D341Med (cell line): ENCODE results near the gene C22orf39.

ENCODE experiments used
- DNase-seq: peaks from one replicate; pipeline ENCODE4 v3.0.0; 2012; ENCODE audit warnings: low spot score

C22orf39 gene

DNA sequence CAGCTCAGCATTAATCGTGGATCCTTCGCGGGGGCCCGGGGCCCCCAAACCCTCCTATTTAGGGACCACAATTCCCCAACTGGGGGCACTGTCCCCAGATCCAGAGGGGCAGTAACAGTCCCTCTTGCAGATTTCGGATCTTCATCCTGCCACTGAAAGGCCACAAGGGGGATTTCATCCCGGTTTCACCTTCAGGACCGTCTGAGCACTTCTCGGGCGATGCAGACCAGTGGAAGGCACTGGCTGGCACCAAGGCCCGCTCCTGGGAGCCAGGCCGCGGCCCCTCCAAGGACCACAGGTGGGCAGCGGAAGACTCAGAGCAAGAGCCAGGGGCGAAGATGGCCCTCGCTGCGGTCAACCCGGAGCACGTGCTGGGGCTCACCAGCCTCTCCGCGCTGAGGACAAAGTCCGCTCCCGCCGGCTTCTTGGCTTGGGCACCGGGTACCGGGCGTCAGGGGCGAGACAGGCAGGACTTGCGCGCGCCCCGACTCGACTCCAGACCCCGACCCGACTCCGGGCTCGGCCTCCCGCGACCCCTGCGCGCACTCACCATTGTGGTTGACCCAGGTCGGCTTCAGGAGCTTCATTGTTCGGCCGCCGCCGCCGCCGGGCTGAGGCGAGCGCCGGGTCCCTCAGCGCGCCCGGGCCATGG is 16.5 kb downstream of the C22orf39 start:
- DNase-seq, result peak; percentile 55

DNA sequence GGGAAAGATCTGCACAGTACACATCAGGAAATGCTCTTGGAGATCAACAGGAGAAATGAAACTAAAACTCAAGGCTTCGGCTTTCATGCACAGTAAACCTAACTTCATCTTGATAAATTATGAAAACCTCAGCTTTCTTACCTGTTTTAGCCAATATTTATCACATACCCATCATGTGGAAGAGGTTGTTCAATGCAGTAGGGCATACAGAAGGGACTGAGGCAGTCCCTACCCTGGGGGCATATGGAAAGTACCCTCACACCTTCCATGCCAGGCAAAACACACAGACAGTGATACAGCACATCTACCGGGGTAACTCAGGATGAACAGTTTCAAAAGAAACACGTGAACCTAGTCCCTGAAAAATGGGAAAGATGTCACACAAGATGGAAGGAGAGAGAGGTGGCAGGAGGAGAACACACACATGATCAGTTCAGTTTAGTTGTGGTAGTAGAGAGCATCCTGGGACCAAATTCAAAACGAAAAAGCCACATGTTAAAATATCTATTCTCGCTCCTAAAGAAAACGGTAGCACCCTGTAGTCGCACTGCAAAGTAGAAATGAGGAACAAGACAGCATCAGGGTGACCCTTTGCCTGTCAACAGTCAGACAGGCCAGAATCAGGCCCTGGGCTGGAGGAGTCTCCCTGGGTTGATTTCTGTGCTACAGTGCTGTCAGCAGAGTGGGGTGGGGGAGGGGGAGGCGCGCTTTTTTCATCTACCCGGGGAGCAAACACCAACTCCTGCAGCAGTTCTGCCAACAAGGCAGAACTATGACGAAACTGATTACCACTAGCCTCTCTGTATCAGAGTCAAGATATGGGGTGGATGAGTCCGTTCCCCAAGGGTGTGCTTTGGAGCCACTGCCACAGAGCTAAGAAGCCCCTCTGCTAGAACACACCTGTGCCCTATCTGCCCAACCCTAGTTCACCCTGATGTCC is 17.3 kb downstream of the C22orf39 start:
- no peak for DNase-seq

DNA sequence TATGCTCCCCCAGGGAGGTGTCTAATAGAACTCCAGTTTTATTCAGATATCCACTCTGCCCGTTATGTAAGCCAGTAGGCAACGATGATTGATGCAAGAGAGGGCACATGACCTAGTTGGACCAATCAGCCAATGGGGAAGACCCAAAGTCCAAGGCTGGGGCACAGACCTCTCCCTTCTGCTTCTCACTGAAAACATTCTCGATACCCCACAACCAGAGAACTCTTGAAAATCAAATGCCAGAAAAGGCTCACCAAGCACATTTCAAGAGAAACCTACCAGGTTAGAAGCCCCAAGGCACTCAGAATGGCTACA is 23.4 kb downstream of the C22orf39 start:
- DNase-seq, result no peak

DNA sequence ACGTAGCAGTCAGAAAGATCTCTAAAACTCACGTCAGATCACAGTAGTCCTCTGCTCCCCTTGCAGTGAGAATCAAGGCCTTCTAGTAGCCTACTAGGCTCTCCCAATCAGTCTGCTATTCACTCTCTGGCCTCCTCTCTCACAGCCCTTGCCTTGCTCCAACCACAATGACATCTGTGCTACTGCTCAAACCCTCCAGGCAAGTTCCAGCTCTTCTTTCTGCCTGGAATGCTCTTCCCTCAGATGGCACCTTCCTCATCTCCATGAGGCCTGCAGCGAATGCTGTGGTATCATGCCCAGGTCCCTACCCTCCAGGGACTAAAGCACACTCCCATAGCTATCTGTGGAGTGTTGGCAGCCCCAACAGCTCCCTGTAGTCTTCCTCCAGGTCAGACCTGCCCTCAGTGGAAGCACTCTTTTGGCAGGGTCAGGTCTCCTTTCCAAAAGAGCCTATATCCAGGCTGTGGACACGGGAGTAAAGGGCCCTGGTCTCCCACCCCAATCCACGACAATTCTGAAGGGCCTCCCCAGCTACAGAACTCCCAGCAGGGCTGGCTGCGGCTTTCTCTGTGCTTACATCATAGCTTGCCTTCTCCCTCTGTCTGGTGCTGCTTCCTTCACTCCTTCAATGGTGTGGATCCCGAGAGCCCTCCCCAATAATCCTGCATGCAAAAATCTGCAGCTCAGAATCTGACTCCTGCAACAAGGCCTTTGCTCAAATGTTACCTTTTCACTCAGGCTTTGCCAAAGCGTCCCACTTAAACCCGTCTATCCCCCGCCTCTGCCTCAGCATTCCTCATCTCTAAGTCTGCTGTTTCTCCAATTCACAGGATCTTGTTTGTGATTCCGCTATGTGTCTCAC is 24.8 kb downstream of the C22orf39 start:
- DNase-seq, result no peak

DNA sequence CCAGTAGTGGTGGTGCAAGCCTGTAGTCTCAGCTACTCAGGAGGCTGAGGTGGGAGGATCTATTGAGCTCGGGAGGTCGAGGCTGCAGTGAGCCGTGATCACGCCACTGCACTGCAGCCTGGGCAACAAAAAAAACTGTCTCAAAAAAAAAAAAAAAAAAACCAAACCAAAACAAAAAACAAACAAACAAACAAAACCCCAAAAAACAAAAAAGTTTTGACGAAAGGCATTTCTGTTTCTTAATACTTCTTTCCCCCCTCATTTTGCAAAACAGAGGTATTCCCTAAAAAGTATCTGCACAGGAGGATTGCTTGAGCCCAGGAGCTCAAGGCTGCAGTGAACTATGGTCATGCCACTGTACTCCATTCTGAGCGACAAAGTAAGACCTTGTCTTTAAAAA is 27.2 kb downstream of the C22orf39 start:
- DNase-seq, result no peak

DNA sequence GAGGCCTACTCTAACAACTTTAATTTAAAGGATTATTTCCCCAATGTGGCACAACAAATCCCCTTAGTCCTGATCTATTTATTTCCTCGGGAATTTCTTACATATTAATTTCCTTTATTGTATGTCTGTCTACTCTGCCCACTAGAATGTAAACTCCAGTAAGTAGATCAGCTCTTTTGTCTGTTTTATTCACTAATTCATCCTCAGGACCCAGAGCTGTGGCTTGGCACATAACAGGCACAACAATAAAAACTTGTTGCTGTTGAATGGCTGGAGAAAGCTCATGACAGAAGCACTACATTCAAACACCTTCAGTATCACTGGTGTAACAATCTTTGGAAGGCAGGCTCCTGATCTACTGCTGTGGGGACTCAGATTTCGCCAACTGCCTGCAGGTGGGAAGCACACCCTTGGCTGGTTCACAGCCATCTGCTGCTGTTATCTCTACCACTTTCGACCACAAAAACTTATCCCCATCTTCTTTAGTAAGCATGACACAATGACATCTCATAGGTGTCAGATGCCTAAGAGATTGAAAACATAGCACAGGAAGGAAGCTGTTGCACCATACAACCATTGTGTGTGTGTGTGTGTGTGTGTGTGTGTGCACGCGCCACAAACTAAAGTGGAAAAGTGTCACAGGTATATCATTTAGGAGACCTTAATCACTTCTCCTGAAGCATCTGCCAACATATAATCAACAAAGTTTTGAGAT is 27.9 kb downstream of the C22orf39 start:
- no peak for DNase-seq

DNA sequence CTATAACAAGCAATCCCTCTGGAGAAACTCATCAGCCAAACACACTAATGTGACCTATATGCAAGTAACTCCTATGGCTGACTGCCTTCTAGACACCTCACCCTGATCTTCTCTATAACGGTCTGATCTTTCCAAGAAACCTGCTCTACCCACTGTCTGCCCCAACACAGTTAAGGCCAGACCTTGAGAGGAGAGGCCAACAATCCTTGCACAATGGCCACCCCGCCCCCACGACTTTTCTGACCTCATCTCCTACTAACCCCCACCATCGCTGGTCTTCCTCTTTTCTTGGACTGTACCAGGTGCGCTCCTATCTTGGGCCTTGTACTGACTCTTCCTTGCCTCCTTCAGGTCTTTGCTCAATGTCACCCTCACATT is 28.4 kb downstream of the C22orf39 start:
- no peak for DNase-seq

DNA sequence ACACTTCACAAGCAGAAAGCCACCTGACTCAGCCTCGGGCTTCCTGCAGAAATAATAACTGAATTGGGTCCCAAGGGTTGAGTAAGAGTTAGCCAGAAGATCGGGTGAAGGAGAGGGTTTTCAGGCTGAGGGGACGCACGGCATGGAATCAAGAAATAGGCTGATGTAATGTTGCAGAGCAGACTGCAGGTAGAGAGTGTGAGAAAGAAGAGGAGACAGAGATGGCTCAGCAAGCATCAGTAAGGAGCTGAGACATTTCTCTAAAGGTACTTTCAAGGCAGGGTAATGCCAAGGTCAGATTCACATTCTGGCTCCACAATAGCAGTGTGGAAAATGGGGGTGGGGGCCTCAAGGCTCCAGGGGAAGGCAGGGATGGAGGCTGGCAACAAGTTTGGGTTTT is 34.6 kb downstream of the C22orf39 start:
- DNase-seq, result no peak

DNA sequence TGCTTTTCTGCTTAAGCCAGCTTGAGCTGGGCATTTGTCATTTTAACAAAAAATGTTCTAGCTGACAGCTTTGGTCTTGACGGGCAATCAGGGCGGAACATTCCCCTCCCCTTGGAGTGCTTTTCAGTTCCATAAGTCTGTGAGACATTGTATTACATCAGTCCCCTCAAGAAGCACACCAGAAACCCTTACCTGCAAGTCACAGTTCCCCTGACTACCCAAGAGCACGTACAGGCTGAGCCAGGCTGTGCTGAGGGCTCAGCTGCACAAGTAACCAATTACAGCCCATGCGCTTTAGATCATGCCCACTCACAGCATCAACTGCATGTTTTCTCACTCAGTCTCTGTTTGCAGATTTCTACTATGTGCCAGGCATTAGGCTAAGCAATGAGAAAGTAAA is 35.0 kb downstream of the C22orf39 start:
- no peak for DNase-seq

DNA sequence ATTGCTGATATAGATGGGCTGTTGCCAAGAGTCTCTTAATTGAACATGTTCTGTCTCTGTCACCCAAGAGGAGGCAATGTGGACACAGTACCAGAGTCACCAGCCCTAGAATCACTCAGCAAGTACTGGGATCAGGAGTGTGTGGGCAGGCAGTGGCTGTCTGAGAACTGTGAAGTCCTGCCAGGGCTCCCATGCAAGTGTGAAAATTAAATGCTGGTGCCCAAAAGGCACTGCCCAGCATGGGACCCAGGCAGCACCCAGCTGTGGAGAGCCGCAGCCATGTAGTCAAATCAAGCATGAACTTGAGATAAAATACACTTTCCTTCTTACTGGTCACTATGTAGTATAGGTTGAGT is 35.8 kb downstream of the C22orf39 start:
- DNase-seq, result no peak

DNA sequence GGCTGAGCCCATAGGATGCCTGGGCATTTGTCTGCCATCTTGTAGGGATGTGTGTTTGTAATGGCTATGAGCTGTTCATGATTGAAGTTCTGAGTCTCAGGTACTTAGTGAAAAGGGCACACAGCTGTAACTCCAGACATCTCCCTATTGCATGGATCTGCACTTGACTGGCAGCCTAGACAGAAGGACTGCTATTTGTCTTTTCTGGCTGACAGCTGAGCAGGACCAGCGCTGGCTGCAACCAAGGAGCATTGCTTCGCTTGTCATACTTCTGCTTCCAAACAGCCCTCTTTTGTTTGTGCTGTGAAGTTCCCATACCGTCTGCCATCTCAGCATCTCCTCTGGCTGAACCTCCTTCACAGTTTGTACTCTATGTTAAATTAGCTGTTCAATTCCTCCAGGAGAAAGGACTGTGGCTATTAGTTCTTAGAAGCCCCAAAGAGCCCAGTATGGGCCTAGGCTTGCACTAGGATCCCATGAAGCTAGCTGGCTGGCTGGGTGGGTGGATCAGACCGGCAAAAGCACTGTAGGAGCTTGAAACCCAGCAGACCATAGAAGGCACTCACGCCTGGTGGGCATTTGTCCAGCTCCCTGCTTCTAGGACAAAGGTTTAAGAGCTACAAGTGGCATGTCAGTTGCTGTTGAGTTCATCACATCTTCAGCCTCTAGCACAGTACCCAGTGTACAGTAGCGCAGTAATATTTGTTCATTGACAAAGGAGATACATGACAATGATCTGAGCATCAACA is 36.4 kb downstream of the C22orf39 start:
- DNase-seq, result no peak

DNA sequence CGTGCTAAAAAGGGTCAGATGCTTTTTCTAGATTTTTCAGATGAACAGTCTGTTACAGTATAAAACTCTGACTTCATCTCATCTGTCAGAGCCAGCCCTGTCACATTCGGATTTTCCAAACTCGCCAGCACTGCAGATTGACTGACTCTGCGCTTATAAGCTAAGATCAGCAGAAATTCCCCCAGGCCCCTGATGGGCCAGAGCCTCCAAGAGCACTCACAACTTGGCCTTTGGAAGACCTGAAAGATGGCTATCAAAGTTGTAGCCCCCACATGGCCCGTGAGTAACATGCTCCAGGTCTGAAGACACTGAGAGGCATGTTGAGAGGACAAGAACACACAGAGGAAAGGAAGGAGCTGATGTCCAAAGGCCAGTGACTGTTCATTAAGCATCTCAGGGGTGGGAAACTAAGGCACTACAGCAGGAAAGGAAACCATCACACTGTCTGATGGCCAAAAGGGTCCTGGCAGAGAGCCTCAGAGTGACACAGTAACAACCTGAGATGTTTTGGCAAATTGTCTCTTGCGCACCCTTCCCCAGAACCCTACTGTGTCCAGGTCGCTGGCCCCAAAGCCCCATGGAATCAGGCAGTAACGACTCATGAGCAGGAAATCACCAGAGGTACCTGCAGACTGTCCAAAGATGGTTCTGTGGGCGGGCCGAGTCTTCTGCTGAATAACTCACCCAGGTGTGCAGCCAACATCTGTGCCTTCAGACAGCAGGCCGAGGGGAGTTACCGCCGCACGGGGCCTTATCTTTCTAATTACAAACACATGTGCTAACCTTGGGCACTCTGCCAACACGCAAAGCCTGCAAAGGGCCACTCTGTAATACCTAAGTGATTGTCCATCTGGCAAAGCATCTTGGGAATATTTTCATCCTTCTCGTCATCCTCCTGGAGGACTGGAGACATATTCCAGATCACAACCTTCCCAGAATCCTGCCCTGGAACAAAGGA is 39.6 kb downstream of the C22orf39 start:
- peak; percentile 40 for DNase-seq

DNA sequence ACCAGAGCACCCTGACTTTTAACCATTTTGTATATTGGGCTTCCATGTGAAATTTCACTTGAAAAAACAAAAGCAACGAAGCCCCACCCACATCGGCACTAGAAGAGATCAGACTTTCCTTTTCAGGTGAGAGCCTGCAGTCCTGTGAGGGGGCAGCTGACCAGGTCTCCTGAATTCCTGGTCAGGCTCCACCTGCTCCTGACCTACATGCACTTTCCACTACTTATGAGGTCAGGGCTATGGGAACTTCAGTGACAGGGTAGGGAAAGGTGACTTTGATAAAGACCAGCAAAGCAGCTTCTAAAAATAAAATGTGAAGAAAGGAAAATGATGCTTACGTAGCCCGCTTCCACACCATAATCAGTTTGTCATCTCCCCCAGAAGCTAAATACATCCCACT is 40.7 kb downstream of the C22orf39 start:
- DNase-seq, result peak; percentile 7

DNA sequence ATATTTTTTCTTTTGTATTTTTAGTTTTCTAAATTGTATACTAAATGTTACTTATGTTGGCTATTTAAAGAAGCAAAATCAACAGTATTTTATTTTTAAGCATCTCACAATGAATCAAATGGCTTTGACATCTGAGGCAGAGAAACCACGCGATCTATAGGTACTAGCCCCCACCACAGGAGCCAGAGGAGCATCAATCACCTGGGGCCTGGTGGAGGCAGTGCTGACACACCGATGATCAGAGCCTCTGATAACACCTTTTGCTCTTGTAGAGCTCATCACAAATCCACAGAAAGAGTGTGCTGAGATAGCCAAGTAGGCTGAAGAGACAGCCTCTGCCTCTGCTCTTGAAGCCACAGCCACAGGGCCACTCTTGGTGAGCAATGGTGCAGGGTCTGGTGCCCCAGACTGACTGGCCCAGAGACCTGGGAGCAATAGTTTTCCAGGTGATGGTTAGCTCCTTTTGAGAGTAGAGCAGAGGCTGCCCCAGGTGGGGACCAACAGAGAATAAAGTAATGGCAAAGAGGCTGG is 41.2 kb downstream of the C22orf39 start:
- peak; percentile 9 for DNase-seq

DNA sequence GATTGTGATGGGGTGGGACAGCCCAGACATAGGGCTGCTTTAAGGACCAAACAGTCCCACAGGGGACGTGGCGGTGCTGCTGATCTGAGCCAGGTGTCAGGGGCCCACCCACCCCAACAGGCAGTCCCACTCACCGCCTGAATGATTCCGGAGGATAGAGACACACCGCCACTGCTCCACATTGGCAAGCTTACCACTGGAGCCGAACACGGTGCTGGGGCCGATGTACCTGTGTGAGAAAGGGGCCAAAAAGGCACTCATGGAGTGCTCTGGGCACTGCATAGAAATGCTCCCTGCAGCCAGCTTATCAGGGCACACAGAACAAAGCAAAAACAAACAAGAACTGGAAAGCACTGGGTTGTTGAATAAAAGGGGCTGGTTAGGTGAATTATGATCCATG is 41.9 kb downstream of the C22orf39 start:
- DNase-seq, result no peak

DNA sequence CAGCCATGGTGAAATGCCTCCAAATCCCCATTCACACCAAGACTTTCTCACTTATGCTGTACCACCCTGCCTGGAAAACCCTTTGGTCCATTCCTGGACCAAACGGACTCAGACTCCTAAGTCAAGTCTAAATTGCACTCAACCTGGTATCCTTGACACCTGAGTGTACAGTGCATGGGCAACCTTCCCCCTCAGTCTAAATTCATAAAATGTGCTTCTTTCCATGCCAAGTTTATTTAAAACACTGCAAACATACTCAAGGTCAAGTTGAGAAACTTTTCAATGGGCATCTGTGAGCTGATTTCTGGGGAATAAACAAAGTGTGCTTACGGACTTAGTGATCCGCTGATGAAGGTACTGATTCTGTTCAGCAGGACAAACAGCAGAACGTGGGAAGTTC is 42.4 kb downstream of the C22orf39 start:
- DNase-seq, result no peak

DNA sequence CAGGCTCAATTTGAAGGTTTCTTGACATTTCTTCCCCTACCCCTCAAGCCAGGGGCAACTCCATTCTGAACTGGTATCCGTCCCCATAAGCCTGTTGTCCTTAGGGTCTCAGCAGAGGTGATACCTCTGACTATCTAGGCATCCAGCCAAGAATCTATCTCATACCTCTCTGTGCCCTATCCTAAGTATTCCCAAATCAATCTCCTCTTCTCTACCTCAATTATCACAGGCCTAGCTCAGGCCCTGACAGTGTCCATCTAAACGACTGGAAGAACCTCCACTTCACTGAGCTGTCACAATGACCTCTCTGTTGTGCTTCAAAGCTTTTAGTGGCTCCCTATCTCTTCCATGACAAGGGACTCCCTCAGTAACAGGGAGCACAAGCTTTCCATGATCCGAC is 42.8 kb downstream of the C22orf39 start:
- DNase-seq, result no peak

DNA sequence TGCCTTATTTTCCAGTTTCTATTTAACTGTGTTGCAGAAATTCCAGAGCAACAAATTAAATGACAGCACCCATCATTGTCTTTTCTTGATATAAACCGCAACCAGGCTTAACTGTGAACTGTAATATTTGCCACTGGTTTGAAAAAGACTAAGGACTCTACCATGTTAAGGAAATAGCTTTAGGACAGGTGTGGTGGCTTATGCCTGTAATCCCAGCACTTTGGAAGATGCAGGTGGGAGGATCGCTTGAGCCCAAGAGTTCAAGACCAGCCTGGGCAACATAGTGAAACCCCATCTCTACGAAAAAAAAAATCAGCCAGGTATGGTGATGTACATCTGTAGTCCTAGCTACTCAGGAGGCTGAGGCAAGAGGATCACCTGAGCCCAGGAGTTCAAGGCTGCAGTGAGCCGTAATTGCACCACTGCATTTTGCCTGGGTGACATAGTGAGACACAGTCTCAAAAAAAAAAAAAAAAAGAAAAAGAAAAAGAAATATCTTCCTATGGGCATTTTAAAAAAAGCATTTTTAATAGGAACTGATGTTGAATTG is 44.8 kb downstream of the C22orf39 start:
- DNase-seq, result no peak

DNA sequence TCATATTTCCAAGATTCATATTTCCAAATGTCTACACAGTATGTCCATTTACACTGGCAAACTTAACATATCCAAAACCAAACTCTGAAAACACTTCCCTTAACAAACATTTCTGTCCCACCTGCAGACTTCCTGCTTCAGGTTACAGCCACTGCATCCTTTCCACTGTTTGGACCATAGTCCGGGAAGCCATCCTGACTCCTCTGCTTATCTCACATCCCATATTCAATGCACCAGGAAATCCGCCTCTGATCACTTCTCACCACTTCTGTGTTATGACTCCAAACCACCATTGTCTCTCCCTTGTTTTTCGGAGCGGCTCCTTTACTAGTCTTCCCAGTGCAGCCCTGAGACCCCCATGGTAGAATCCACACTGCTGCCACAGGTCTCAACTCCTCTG is 46.0 kb downstream of the C22orf39 start:
- DNase-seq, result no peak

DNA sequence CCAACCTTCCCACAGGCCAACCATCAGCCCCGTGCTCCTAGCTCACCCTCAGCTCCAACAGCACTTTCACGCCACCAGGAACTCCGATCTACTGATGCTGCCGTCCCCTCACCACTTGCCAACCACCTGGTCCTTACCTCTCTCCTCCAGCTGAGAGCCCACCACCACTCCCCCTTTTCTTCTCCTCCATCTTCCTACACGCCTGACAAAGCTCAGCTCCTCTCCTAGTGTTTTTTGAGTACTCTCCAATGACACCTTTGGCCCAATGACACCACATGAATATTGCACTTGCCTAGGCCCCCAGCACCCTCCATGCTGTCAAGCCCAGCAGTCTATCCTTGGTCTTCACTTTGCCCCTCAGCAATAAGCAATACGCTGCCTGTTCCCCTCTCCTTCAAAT is 46.6 kb downstream of the C22orf39 start:
- DNase-seq, result no peak
